ENCODE results near the gene NIPAL3.

DNA sequence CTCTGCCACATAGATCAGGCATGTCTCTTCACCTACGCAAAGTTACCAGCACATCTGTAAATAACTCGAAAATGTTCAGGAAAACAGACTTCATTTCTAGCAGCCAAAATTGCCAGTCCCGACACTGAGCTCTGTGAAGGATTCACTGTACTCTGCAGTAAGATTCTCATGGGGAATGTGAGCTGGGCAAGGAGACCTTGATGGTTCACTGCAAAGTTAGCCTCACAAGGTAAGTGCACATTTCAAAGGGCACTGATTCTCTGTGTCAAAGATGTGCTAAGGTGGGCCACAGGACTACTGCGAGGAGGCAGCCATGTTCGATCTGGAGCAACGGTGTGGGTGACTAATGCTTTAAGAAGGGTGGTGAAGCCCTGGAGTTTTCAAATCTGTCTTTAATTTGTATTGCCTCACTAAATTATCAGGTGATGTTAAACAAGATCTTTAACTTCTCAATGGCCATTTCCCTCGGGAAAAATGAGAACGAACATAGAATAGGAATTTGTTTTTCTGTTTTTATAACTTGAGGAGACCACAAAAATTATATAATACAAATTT lies 27.2 kb upstream of the NIPAL3 start:
- TF ChIP-seq EZH2 (IDR thresholded peaks at IDR 0.05; ENCODE audit: borderline replicate concordance, insufficient read depth, low read length, poor library complexity, severe bottlenecking) (no peak), RAD21 (conservative IDR thresholded peaks at IDR 0.05) (no peak), EP300 (conservative IDR thresholded peaks at IDR 0.05; ENCODE audit: poor library complexity, severe bottlenecking) (no peak), POLR2AphosphoS5 (IDR thresholded peaks at IDR 0.05) (no peak), TAF1 (IDR thresholded peaks at IDR 0.05; ENCODE audit: low read depth) (no peak)
- TF ChIP-seq, protein P1, sequence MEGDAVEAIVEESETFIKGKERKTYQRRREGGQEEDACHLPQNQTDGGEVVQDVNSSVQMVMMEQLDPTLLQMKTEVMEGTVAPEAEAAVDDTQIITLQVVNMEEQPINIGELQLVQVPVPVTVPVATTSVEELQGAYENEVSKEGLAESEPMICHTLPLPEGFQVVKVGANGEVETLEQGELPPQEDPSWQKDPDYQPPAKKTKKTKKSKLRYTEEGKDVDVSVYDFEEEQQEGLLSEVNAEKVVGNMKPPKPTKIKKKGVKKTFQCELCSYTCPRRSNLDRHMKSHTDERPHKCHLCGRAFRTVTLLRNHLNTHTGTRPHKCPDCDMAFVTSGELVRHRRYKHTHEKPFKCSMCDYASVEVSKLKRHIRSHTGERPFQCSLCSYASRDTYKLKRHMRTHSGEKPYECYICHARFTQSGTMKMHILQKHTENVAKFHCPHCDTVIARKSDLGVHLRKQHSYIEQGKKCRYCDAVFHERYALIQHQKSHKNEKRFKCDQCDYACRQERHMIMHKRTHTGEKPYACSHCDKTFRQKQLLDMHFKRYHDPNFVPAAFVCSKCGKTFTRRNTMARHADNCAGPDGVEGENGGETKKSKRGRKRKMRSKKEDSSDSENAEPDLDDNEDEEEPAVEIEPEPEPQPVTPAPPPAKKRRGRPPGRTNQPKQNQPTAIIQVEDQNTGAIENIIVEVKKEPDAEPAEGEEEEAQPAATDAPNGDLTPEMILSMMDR (IDR thresholded peaks at IDR 0.05; ENCODE audit: poor library complexity, severe bottlenecking): no peak
